ENCODE data around the gene NAV2.
"Not testable (repeated sequence)": the region's sequence is repeated elsewhere in the genome, so short reads cannot be mapped to it uniquely, and the experiment has no call there.

NAV2 gene

GRCh38 chr11:19873730-19874129, 161.1 kb downstream of the NAV2 start:
- no peak for DNase-seq

DNA sequence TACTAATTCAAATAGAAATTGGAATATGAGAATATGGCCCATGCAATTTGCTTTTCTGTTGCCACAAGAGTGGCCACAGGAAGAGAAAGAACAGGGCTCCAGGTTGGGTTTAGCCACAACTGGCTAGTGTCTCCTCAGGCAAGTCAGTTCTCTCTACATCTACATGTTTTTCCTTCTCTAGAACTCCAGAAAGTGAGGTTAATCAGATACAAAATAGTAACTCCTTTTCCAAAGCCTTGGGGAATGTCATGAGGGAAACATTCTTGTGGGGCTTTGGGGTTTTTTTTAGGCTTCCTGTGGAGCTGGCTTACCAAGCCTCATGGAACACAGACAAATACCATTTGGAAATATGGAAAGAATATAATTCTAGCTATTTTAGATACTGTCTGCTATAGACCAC, 161.6 kb downstream of the NAV2 start:
- DNase-seq, result peak; percentile 66

GRCh38 chr11:19876750-19877149, 164.1 kb downstream of the NAV2 start:
- no peak for DNase-seq

DNA sequence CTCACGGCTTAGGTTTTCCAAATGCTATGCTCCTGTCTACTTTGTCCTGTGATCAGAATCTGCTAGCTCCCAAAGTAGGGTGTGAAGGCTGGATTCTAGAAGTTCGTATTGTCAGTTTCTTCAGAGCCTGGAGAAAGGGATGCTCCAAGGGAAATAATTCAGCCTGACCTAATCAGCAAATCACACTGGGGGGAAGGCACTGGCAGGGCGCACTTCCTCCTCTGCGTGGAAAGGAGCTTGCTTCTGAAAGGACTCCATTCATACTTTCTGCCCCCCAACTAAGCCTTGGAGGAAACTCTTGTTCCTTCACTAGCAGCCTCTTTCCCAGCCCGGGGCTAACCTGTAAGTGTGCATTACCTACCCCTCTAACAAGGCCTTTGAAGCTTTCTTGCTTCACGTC, 165.9 kb downstream of the NAV2 start:
- no peak for DNase-seq

GRCh38 chr11:19879307-19880087, 166.9 kb downstream of the NAV2 start:
- no peak for DNase-seq

- no peak for DNase-seq
These were observed 167.4 kb downstream of the NAV2 start for GRCh38 chr11:19880088-19880345.

- no peak for DNase-seq
These were observed 168.5 kb downstream of the NAV2 start for GRCh38 chr11:19881177-19881576.

- DNase-seq, result no peak
These were observed 169.7 kb downstream of the NAV2 start for GRCh38 chr11:19882356-19882755.

- peak; percentile 26 for DNase-seq
These were observed 173.9 kb downstream of the NAV2 start for GRCh38 chr11:19886498-19886897.

- DNase-seq, result no peak
These were observed 175.2 kb downstream of the NAV2 start for GRCh38 chr11:19887842-19888241.

DNA sequence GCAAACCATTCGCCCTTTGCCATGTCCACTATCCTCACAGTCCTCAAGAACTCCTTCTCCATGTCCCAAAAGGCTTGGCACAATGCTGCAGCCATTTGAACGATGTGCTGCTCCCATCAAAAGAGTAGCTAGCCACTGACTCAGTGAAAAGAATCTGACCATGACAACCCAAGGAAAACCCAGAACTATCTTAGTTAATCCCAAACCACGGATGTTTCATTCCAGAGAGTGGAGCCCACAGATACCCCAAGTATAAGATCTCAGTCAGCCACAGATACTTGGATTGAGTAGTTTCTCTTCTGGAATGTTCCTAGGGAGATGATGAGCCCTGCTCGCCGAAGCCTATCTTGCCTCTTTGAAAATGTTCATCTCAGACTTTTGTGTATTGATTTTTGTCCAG, 176.9 kb downstream of the NAV2 start:
- DNase-seq, result peak; percentile 86

DNA sequence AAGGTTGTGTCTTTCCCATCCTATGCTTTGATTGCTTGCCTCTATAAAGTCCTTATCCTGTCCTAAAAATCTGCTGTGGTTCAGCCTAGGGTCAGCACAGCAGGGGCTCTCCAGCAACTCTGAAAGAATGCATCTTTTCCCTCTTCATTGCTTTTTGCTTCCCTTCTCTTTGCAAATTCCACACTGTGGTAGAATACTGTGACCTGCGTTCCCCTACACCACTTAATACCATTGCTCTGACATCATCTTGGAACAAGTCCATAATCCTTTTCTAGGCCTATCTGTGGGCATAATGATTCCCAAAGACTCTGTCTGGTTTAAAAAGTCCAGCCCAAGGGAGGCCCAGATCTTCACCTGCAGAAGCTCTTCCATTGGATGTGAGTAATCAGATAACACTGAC, 177.7 kb downstream of the NAV2 start:
- peak; percentile 98 for DNase-seq

DNA sequence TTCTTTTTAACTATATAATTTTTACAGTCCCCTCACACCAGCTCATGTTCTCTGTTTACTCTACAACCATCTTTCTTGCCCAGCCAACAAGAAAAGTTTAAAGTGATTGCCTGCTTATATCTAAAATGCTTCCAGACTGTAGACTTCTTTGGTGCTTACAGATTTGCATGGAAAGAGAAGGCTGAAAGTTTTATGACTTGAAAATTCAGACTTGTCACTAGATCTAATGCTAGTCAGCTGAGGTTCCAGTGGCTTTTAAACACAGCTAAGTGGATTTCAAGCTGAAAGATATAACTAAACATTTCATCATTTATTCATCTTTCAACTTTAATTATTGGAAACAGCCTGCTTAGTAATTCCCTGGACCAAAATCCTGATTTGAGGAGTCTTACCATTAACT, 178.4 kb downstream of the NAV2 start:
- DNase-seq, result peak; percentile 27

GRCh38 chr11:19892387-19892786, 179.8 kb downstream of the NAV2 start:
- DNase-seq, result no peak

- DNase-seq, result peak; percentile 74
These were observed 180.2 kb downstream of the NAV2 start for GRCh38 chr11:19892876-19893275.

DNA sequence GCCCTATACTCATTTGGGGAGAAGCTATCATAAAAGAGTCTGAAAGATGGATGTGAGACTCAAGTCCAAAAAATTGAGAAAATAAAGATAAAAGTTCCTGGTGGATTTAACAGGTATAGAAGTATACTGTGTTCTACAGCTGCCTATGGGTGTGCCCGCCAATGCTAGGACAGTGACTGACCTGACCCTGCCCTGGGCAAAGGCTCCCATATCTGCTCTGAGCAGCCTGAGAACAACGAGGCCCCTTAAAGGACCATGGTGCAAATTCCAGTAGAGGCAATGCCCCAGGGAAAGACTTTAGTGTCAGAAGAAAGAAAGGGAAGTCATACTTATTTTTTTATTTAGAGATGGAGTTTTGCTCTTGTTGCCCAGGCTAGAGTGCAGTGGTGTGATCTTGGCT, 181.8 kb downstream of the NAV2 start:
- no peak for DNase-seq

- not testable (repeated sequence) for DNase-seq
These were observed 182.4 kb downstream of the NAV2 start for GRCh38 chr11:19895037-19895436.

DNA sequence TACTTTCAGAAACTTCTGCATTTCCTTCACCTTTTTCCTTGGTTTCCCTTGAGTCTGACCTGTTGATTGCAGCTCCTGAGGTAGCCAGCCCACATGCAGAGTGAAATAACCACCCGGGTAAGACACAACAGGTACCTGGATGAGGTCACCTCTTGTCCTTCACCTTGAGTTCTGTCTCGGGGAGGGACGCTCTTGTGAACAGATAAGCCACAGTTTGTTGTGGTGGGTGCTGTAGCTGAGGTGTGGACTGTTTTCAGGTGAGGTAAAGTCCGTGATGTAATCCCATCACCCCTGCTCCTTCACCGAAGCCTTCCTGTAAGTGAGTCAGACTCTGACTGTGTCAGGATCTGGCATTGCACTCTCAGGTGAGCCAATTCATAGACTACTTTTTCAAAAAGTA, 183.1 kb downstream of the NAV2 start:
- no peak for DNase-seq

- DNase-seq, result peak; percentile 83
These were observed 191.0 kb downstream of the NAV2 start for GRCh38 chr11:19903620-19904069.

GRCh38 chr11:19905280-19905853, 192.7 kb downstream of the NAV2 start:
- peak; percentile 70 for DNase-seq

DNA sequence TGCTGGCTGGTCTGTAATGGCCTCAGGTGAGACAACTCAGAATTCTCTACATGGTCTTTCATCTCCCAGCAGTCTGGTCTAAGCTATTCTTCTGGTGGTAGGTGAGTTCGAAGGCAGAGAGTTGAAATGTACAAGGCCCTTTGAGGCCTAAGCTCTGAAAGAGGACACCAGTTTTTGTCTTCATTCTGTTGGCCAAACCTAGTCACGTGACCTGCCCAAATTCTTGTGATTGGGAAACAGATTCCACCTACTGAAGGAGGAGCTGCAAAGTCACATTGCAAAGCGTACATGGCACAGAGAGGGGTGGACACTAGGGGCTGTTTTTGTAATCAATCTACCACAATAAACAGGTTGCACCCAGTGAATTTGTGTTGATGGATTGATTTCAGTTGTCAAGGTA, 193.5 kb downstream of the NAV2 start:
- DNase-seq, result no peak

GRCh38 chr11:19907008-19907579, 194.5 kb downstream of the NAV2 start:
- DNase-seq, result no peak

GRCh38 chr11:19907839-19908238, 195.2 kb downstream of the NAV2 start:
- DNase-seq, result no peak

GRCh38 chr11:19910931-19911330, 198.3 kb downstream of the NAV2 start:
- DNase-seq, result no peak

All from fibroblast of upper back skin (primary cell).